DMS 273 treated with DMSO at 0.1 percent for 48 hours (cell line): ENCODE data around the gene HPX.
"Not testable (repeated sequence)": the region's sequence is repeated elsewhere in the genome, so short reads cannot be mapped to it uniquely, and the experiment has no call there.

ENCODE experiments used
- DNase-seq: peaks from one replicate; lab custom pipeline; 2025; lab: John Stamatoyannopoulos, UW

The HPX gene

GRCh38 chr11:6415797-6416196 lies 25.0 kb downstream of the HPX start:
- DNase-seq = no peak

GRCh38 chr11:6414874-6415328 lies 25.9 kb downstream of the HPX start:
- no peak for DNase-seq

GRCh38 chr11:6413791-6414201 lies 27.0 kb downstream of the HPX start:
- no peak for DNase-seq

GRCh38 chr11:6411594-6412031 lies 29.2 kb downstream of the HPX start:
- no peak for DNase-seq

- no peak for DNase-seq
Measured at GRCh38 chr11:6410695-6411430, 29.9 kb downstream of the HPX start.

GRCh38 chr11:6406370-6406769 lies 34.4 kb downstream of the HPX start:
- DNase-seq = no peak

GRCh38 chr11:6405846-6406245 lies 34.9 kb downstream of the HPX start:
- no peak for DNase-seq

- no peak for DNase-seq
Measured at GRCh38 chr11:6405052-6405667, 35.6 kb downstream of the HPX start.

- DNase-seq = no peak
Measured at GRCh38 chr11:6404342-6405051, 36.3 kb downstream of the HPX start.

- no peak for DNase-seq
Measured at GRCh38 chr11:6403539-6403938, 37.2 kb downstream of the HPX start.

GRCh38 chr11:6402561-6402981 lies 38.2 kb downstream of the HPX start:
- no peak for DNase-seq

- DNase-seq = no peak
Measured at GRCh38 chr11:6402061-6402470, 38.7 kb downstream of the HPX start.

- no peak for DNase-seq
Measured at GRCh38 chr11:6401464-6401863, 39.3 kb downstream of the HPX start.

- DNase-seq = no peak
Measured at GRCh38 chr11:6400431-6401345, 40.1 kb downstream of the HPX start.

GRCh38 chr11:6397636-6398035 lies 43.2 kb downstream of the HPX start:
- DNase-seq = no peak

- DNase-seq = no peak
Measured at GRCh38 chr11:6397156-6397555, 43.6 kb downstream of the HPX start.

GRCh38 chr11:6395470-6396060 lies 45.2 kb downstream of the HPX start:
- no peak for DNase-seq

- no peak for DNase-seq
Measured at GRCh38 chr11:6393989-6394670, 46.7 kb downstream of the HPX start.

- not testable (repeated sequence) for DNase-seq
Measured at GRCh38 chr11:6392251-6392650, 48.5 kb downstream of the HPX start.

- no peak for DNase-seq
Measured at GRCh38 chr11:6391537-6392134, 49.2 kb downstream of the HPX start.
